Caco-2 (cell line): ENCODE measurements around the gene RBPJ. TPM values are rescaled to one million over a fixed set of nuclear protein-coding genes. Genes with fewer than 3 reads are reported as not detected.

Experiments
- BruUV-seq: library from RNA; stranded (reverse); fragments of 400-500 nt; replicated peaks from 2 replicates; lab custom pipeline; 2021; lab: Mats Ljungman, UMichigan
- CTCF ChIA-PET: fragments of 300-600 bp; sonication (Branson Sonifier 250); formaldehyde crosslinking; loops from one replicate; lab custom pipeline; 2022; ENCODE audit warnings: antibody characterized with exemption; lab: Charles Lee
- POLR2A ChIA-PET: fragments of 300-600 bp; sonication (Branson Sonifier 250); formaldehyde crosslinking; loops from one replicate; lab custom pipeline; 2022; ENCODE audit warnings: antibody characterized with exemption; lab: Charles Lee
- DNase-seq, 2 experiments: peaks; one replicate each; pipeline versions ENCODE4 v3.0.0 to v3.0.0-alpha.2; 2020 to 2022
- H3K27me3 ChIP-seq: replicated peaks from 2 replicates; pipeline ENCODE4 v1.6.0; 2011; ENCODE audit warnings: low read length; ENCODE audit not compliant: control insufficient read depth, insufficient read depth
- H3K36me3 ChIP-seq: 2 replicates; pipeline ENCODE4 v1.5.1; 2011; ENCODE audit warnings: low read length; ENCODE audit not compliant: control insufficient read depth, insufficient read depth
- H3K4me1 ChIP-seq: fragments of 250-450 bp; sonication (Bioruptor Pico); 2 replicates; pipeline ENCODE4 v1.5.1; 2020; ENCODE audit warnings: mild to moderate bottlenecking
- H3K4me3 ChIP-seq: 2 replicates; pipeline ENCODE4 v1.5.1; 2011; ENCODE audit warnings: low read depth, mild to moderate bottlenecking, control low read depth, low read length
- H3K9me3 ChIP-seq: fragments of 250-450 bp; sonication (Bioruptor Pico); 2 replicates; pipeline ENCODE4 v1.5.1; 2020; ENCODE audit warnings: mild to moderate bottlenecking, moderate library complexity
- H3K27ac Mint-ChIP-seq: one replicate; pipeline ENCODE4 v1.8.0; 2022; ENCODE audit warnings: mixed read lengths; ENCODE audit not compliant: unreplicated experiment
- H3K27me3 Mint-ChIP-seq: one replicate; pipeline ENCODE4 v1.8.0; 2022; ENCODE audit warnings: mixed read lengths; ENCODE audit not compliant: insufficient read depth, unreplicated experiment
- H3K36me3 Mint-ChIP-seq: one replicate; pipeline ENCODE4 v1.8.0; 2022; ENCODE audit warnings: mild to moderate bottlenecking, mixed read lengths; ENCODE audit not compliant: insufficient read depth, unreplicated experiment
- H3K4me1 Mint-ChIP-seq: one replicate; pipeline ENCODE4 v1.8.0; 2022; ENCODE audit warnings: low read depth, mixed read lengths; ENCODE audit not compliant: unreplicated experiment
- H3K4me3 Mint-ChIP-seq: one replicate; pipeline ENCODE4 v1.8.0; 2022; ENCODE audit warnings: mild to moderate bottlenecking, moderate library complexity, mixed read lengths; ENCODE audit not compliant: unreplicated experiment
- H3K9me3 Mint-ChIP-seq: one replicate; pipeline ENCODE4 v1.8.0; 2022; ENCODE audit warnings: mixed read lengths; ENCODE audit not compliant: unreplicated experiment
- intact Hi-C: fragments of 100-400 bp; cut with micrococcal nuclease; formaldehyde crosslinking; loops from one replicate; pipeline ENCODE4 v1.10.0; 2022; ENCODE audit not compliant: unreplicated experiment
- total RNA-seq: library from RNA; stranded (reverse); gene quantifications from 2 replicates; pipeline ENCODE4 v1.2.3, GENCODE V29; 2022
- TF ChIP-seq, protein P1 (sequence below), 2 experiments: fragments of 200-600 bp in 1 of 2; IDR thresholded peaks; 1 replicate in 1 of 2; 2 replicates in 1 of 2; pipeline versions ENCODE4 v1.5.1 to v1.8.0; 2011 to 2022; ENCODE audit warnings: antibody characterized with exemption in 1 of 2, control low read depth in 1 of 2, inconsistent platforms in 1 of 2, low read depth in 1 of 2, low read length in 1 of 2, mild to moderate bottlenecking in 1 of 2, moderate library complexity in 1 of 2; ENCODE audit not compliant: insufficient read depth in 1 of 2, severe bottlenecking in 1 of 2, unreplicated experiment in 1 of 2

RBPJ gene
- total RNA-seq, 1 experiment from 2014 or later: 38.8 TPM

DNA sequence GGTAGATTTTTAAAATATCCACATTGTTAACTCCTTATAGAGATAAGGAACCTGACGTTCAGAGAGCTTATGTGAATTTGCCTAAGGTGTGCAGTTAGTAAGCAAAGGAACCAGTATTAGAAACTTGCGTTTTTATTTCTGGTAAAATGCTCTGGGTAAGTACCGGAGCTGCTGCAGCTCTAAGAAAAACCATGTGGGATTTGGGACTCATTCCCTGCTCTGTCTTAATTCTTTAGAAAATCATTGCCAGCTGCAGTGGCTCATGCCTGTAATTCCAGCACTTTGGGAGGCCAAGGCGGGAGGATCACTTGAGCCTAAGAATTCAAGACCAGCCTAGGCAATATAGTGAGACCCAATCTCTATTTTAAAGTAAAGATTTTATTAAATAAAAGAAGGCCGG, 163.7 kb downstream of the RBPJ start:
- H3K27me3 ChIP-seq: no peaks in the 10 kb centered on the region
- TF ChIP-seq, protein P1, sequence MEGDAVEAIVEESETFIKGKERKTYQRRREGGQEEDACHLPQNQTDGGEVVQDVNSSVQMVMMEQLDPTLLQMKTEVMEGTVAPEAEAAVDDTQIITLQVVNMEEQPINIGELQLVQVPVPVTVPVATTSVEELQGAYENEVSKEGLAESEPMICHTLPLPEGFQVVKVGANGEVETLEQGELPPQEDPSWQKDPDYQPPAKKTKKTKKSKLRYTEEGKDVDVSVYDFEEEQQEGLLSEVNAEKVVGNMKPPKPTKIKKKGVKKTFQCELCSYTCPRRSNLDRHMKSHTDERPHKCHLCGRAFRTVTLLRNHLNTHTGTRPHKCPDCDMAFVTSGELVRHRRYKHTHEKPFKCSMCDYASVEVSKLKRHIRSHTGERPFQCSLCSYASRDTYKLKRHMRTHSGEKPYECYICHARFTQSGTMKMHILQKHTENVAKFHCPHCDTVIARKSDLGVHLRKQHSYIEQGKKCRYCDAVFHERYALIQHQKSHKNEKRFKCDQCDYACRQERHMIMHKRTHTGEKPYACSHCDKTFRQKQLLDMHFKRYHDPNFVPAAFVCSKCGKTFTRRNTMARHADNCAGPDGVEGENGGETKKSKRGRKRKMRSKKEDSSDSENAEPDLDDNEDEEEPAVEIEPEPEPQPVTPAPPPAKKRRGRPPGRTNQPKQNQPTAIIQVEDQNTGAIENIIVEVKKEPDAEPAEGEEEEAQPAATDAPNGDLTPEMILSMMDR (IDR thresholded peaks at IDR 0.05; ENCODE audit: insufficient read depth in 1 of 2, low read depth in 1 of 2, low read length in 1 of 2, severe bottlenecking in 1 of 2, unreplicated experiment in 1 of 2): no peak
- ChIA-PET CTCF (interaction anchor here (0.6 kb wide), 1 partner anchor 117 kb away, joined by 3 read pairs; no protein-coding TSS in a partner anchor), POLR2A (no interaction called here)
- DNase-seq: no peak
- H3K27me3 Mint-ChIP-seq: no peaks in the 10 kb centered on the region
- no peaks in the 10 kb centered on the region for H3K9me3 ChIP-seq
- H3K4me3 ChIP-seq: no peak overlapping the region
- H3K4me3 Mint-ChIP-seq: no peak overlapping the region
- H3K36me3 ChIP-seq: no peaks in the 10 kb centered on the region
- peaks cover 6% of the 10 kb centered on the region for H3K36me3 Mint-ChIP-seq
- intact Hi-C loops: loop anchor here (10.0 kb wide), 1 partner anchor 240 kb away; no protein-coding TSS in a partner anchor
- BruUV-seq: no TSS peak
- no peaks in the 10 kb centered on the region for H3K9me3 Mint-ChIP-seq
- H3K27ac Mint-ChIP-seq: no peak overlapping the region
- H3K4me1 Mint-ChIP-seq: peaks cover 7% of the 10 kb centered on the region
- H3K4me1 ChIP-seq: peaks cover 33% of the 10 kb centered on the region

Other genes with a start within 250 kb of the RBPJ start
- 1.9 and 2.0 TPM in 2 replicates for gene CCKAR, start 169.5 kb downstream of the RBPJ start, total RNA-seq